ENCODE data around the gene LETM1. TPM values are rescaled to one million over a fixed set of nuclear protein-coding genes. Genes with fewer than 3 reads are reported as not detected.
A peak's percentile ranks its signal among the peaks of the same experiment; 100 is the strongest.

Gene LETM1
- total and polyA plus RNA-seq, 2 donors (not counting 1 experiment from before 2014, with no cell fraction given), result 15.8 to 70.4 TPM

GRCh38 chr4:1856943-1857699 is 1.2 kb upstream of the LETM1 start:
- no peaks in the 10 kb centered on the region for H3K27me3 ChIP-seq (ENCODE audit: control insufficient read depth, insufficient read depth, low read length)
- peaks cover 5% of the 10 kb centered on the region for H3K36me3 ChIP-seq (ENCODE audit: control insufficient read depth, insufficient read depth, low read length)
- peak overlapping the region; percentile 90 for H3K4me2 ChIP-seq (ENCODE audit: extremely low read depth, insufficient read depth, low read length)
- no peak for TF ChIP-seq CTCF (conservative IDR thresholded peaks at IDR 0.05 in 1 of 2, IDR thresholded peaks at IDR 0.05 in 1 of 2; ENCODE audit: low read depth in 1 of 2, low read length in 2 of 2)
- TF ChIP-seq EZH2 (IDR thresholded peaks at IDR 0.05; ENCODE audit: low read length, missing control alignments), result no peak
- no peaks in the 10 kb centered on the region for H3K9me3 ChIP-seq (ENCODE audit: control insufficient read depth, insufficient read depth, low read depth, low read length)
- H3K27ac ChIP-seq (ENCODE audit: insufficient read depth, low read length), result peak overlapping the region; percentile 63
- peak overlapping the region; percentile 71 for H3K9ac ChIP-seq (ENCODE audit: insufficient read depth, low read length)
- peak overlapping the region; percentile 71 for H2AFZ ChIP-seq (ENCODE audit: low read length)
- H3K79me2 ChIP-seq (ENCODE audit: control insufficient read depth, insufficient read depth, low read length), result peaks cover 35% of the 10 kb centered on the region
- DNase-seq (ENCODE audit: low read depth in 2 of 2), result no peak
- H3K4me3 ChIP-seq (replicated peaks in 1 of 4; ENCODE audit: control extremely low read depth in 1 of 4, insufficient read depth in 1 of 4, low read depth in 3 of 4, low read length in 4 of 4), result peak overlapping the region; percentile 54 to 95 (median 74)
- H4K20me1 ChIP-seq (ENCODE audit: control insufficient read depth, extremely low read depth, insufficient read depth, low read length), result no peaks in the 10 kb centered on the region
- peaks cover 6% of the 10 kb centered on the region for H3K4me1 ChIP-seq (ENCODE audit: control insufficient read depth, extremely low read depth, insufficient read depth, low read length)

GRCh38 chr4:1855333-1856070 is 454 bp downstream of the LETM1 start:
- Histone ChIP-seq H3K27ac (ENCODE audit: insufficient read depth, low read length) (peak overlapping the region; percentile 62), H3K9me3 (ENCODE audit: control insufficient read depth, insufficient read depth, low read depth, low read length) (no peaks in the 10 kb centered on the region), H3K4me3 (replicated peaks in 1 of 4; ENCODE audit: control extremely low read depth in 1 of 4, insufficient read depth in 1 of 4, low read depth in 3 of 4, low read length in 4 of 4) (peak overlapping the region; percentile 63 to 82 (median 74)), H3K4me2 (ENCODE audit: extremely low read depth, insufficient read depth, low read length) (peak overlapping the region; percentile 96), H4K20me1 (ENCODE audit: control insufficient read depth, extremely low read depth, insufficient read depth, low read length) (no peaks in the 10 kb centered on the region), H2AFZ (ENCODE audit: low read length) (peak overlapping the region; percentile 44), H3K9ac (ENCODE audit: insufficient read depth, low read length) (peak overlapping the region; percentile 85), H3K27me3 (ENCODE audit: control insufficient read depth, insufficient read depth, low read length) (no peaks in the 10 kb centered on the region), H3K36me3 (ENCODE audit: control insufficient read depth, insufficient read depth, low read length) (peaks cover 5% of the 10 kb centered on the region), H3K79me2 (ENCODE audit: control insufficient read depth, insufficient read depth, low read length) (peaks cover 47% of the 10 kb centered on the region), H3K4me1 (ENCODE audit: control insufficient read depth, extremely low read depth, insufficient read depth, low read length) (peaks cover 6% of the 10 kb centered on the region)
- no peak for DNase-seq (ENCODE audit: low read depth in 2 of 2)
- no peak for TF ChIP-seq EZH2 (IDR thresholded peaks at IDR 0.05; ENCODE audit: low read length, missing control alignments)
- no peak for TF ChIP-seq CTCF (conservative IDR thresholded peaks at IDR 0.05 in 1 of 2, IDR thresholded peaks at IDR 0.05 in 1 of 2; ENCODE audit: low read depth in 1 of 2, low read length in 2 of 2)

- Histone ChIP-seq H3K9me3 (ENCODE audit: control insufficient read depth, insufficient read depth, low read depth, low read length) (no peaks in the 10 kb centered on the region), H2AFZ (ENCODE audit: low read length) (no peak overlapping the region), H3K4me1 (ENCODE audit: control insufficient read depth, extremely low read depth, insufficient read depth, low read length) (peaks cover 6% of the 10 kb centered on the region), H3K4me3 (replicated peaks in 1 of 4; ENCODE audit: control extremely low read depth in 1 of 4, insufficient read depth in 1 of 4, low read depth in 3 of 4, low read length in 4 of 4) (peak overlapping the region; percentile 63 to 82 (median 74)), H3K36me3 (ENCODE audit: control insufficient read depth, insufficient read depth, low read length) (peaks cover 5% of the 10 kb centered on the region), H3K27me3 (ENCODE audit: control insufficient read depth, insufficient read depth, low read length) (no peaks in the 10 kb centered on the region), H3K9ac (ENCODE audit: insufficient read depth, low read length) (no peak overlapping the region), H4K20me1 (ENCODE audit: control insufficient read depth, extremely low read depth, insufficient read depth, low read length) (no peaks in the 10 kb centered on the region), H3K79me2 (ENCODE audit: control insufficient read depth, insufficient read depth, low read length) (peaks cover 51% of the 10 kb centered on the region), H3K27ac (ENCODE audit: insufficient read depth, low read length) (no peak overlapping the region), H3K4me2 (ENCODE audit: extremely low read depth, insufficient read depth, low read length) (peak overlapping the region; percentile 96)
- TF ChIP-seq EZH2 (IDR thresholded peaks at IDR 0.05; ENCODE audit: low read length, missing control alignments), result no peak
- no peak for TF ChIP-seq CTCF (conservative IDR thresholded peaks at IDR 0.05 in 1 of 2, IDR thresholded peaks at IDR 0.05 in 1 of 2; ENCODE audit: low read depth in 1 of 2, low read length in 2 of 2)
- DNase-seq (ENCODE audit: low read depth in 2 of 2), result no peak
Measured at GRCh38 chr4:1854752-1855151, 1.2 kb downstream of the LETM1 start.

Measured in fibroblast of lung (primary cell).